Mammary epithelial cell (primary cell): ENCODE results near the gene PIK3R1.

ENCODE experiments used
- EZH2 ChIP-seq: IDR thresholded peaks from 2 replicates; pipeline ENCODE4 v1.6.1; 2012; ENCODE audit warnings: low read length, inconsistent platforms, borderline replicate concordance
- TF ChIP-seq, protein P1 (sequence below), 2 donors: IDR thresholded peaks in 1 of 2; conservative IDR thresholded peaks in 1 of 2; 2 replicates each; pipeline ENCODE4 v1.5.1; 2011 to 2012; ENCODE audit warnings: inconsistent platforms in 2 of 2, low read length in 2 of 2, mild to moderate bottlenecking in 2 of 2, control low read depth in 1 of 2, low read depth in 1 of 2; ENCODE audit not compliant: insufficient read depth in 1 of 2; ENCODE audit errors: extremely low read depth in 1 of 2

DNA sequence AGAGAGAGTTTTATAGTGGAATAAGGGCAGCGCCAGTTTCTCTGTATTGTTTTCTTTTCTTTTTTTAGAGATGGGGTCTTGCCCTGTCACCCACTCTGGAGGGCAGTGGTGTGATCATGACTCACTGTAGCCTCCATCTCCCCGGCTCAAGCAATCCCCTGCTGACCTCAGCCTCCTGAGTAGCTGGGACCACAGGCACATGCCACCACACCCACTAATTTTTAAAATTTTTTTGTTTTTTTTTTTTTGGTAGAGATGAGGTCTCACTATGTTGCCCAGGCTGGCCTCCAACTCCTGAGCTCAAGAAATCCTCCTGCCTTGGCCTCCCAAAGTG is 119.0 kb downstream of the PIK3R1 start:
- TF ChIP-seq, protein P1, sequence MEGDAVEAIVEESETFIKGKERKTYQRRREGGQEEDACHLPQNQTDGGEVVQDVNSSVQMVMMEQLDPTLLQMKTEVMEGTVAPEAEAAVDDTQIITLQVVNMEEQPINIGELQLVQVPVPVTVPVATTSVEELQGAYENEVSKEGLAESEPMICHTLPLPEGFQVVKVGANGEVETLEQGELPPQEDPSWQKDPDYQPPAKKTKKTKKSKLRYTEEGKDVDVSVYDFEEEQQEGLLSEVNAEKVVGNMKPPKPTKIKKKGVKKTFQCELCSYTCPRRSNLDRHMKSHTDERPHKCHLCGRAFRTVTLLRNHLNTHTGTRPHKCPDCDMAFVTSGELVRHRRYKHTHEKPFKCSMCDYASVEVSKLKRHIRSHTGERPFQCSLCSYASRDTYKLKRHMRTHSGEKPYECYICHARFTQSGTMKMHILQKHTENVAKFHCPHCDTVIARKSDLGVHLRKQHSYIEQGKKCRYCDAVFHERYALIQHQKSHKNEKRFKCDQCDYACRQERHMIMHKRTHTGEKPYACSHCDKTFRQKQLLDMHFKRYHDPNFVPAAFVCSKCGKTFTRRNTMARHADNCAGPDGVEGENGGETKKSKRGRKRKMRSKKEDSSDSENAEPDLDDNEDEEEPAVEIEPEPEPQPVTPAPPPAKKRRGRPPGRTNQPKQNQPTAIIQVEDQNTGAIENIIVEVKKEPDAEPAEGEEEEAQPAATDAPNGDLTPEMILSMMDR (conservative IDR thresholded peaks at IDR 0.05 in 1 of 2, IDR thresholded peaks at IDR 0.05 in 1 of 2; ENCODE audit: extremely low read depth in 1 of 2, insufficient read depth in 1 of 2, low read depth in 1 of 2, low read length in 2 of 2): no peak
- no peak for TF ChIP-seq EZH2
